WTC11 (cell line): ENCODE measurements around the gene RSU1. TPM values are rescaled to one million over a fixed set of nuclear protein-coding genes. Genes with fewer than 3 reads are reported as not detected.

ENCODE experiments used
- ATAC-seq: fragments of 200-7000 bp; cut with Tn5 transposase; 2 replicates; pipeline ENCODE4 v1.10.0; 2021; ENCODE audit warnings: mild to moderate bottlenecking, moderate library complexity
- CTCF ChIA-PET: fragments of 300-600 bp; sonication (Branson Sonifier 250); formaldehyde crosslinking; loops from one replicate; lab custom pipeline; 2021; ENCODE audit warnings: antibody characterized with exemption; lab: Charles Lee
- POLR2A ChIA-PET: fragments of 350-600 bp; sonication (Branson Sonifier 250); formaldehyde crosslinking; loops from one replicate; lab custom pipeline; 2021; ENCODE audit warnings: antibody characterized with exemption; lab: Charles Lee
- DNase-seq: peaks from one replicate; pipeline ENCODE4 v3.0.0; 2021; ENCODE audit warnings: low spot score
- H3K27ac Mint-ChIP-seq: 2 replicates; pipeline ENCODE4 v1.8.0; 2021; ENCODE audit warnings: mixed read lengths
- H3K27me3 Mint-ChIP-seq: 2 replicates; pipeline ENCODE4 v1.8.0; 2021; ENCODE audit warnings: low read depth, mild to moderate bottlenecking, moderate library complexity, mixed read lengths
- H3K36me3 Mint-ChIP-seq: 2 replicates; pipeline ENCODE4 v1.8.0; 2021; ENCODE audit warnings: mixed read lengths
- H3K4me1 Mint-ChIP-seq: 2 replicates; pipeline ENCODE4 v1.8.0; 2022; ENCODE audit warnings: mixed read lengths
- H3K4me3 Mint-ChIP-seq: 2 replicates; pipeline ENCODE4 v1.8.0; 2021; ENCODE audit warnings: mild to moderate bottlenecking, moderate library complexity, mixed read lengths
- H3K9me3 Mint-ChIP-seq: 2 replicates; pipeline ENCODE4 v1.8.0; 2021; ENCODE audit warnings: mixed read lengths
- CBFB ChIP-seq: sonication (generic); formaldehyde crosslinking; IDR thresholded peaks from 2 replicates; pipeline ENCODE4 v1.8.1; 2022; ENCODE audit warnings: mild to moderate bottlenecking, low read depth, missing genetic modification reagents
- CREB1 ChIP-seq: sonication (generic); formaldehyde crosslinking; IDR thresholded peaks from 2 replicates; pipeline ENCODE4 v1.8.0; 2023; ENCODE audit warnings: mild to moderate bottlenecking, missing genetic modification reagents
- ELF4 ChIP-seq: sonication (generic); formaldehyde crosslinking; IDR thresholded peaks from 2 replicates; pipeline ENCODE4 v1.8.1; 2022; ENCODE audit warnings: low read depth, mild to moderate bottlenecking, moderate library complexity, missing genetic modification reagents
- ESRRA ChIP-seq: sonication (generic); formaldehyde crosslinking; IDR thresholded peaks from 2 replicates; pipeline ENCODE4 v1.8.1; 2022; ENCODE audit warnings: mild to moderate bottlenecking, missing genetic modification reagents, borderline replicate concordance
- FOXJ3 ChIP-seq: sonication (generic); formaldehyde crosslinking; IDR thresholded peaks from 2 replicates; pipeline ENCODE4 v1.9.0; 2021; ENCODE audit warnings: missing genetic modification reagents, mild to moderate bottlenecking, borderline replicate concordance
- IRF2 ChIP-seq: sonication (generic); formaldehyde crosslinking; IDR thresholded peaks from 2 replicates; pipeline ENCODE4 v1.8.0; 2022; ENCODE audit warnings: low read depth, missing genetic modification reagents, borderline replicate concordance
- JAZF1 ChIP-seq: fragments of 250-450 bp; sonication (Bioruptor Pico); IDR thresholded peaks from 2 replicates; pipeline ENCODE4 v1.9.0; 2021; ENCODE audit warnings: moderate library complexity, mild to moderate bottlenecking, inconsistent platforms
- NFE2L1 ChIP-seq: sonication (generic); formaldehyde crosslinking; IDR thresholded peaks from 2 replicates; pipeline ENCODE4 v1.8.1; 2023; ENCODE audit warnings: missing genetic modification reagents
- PRRX2 ChIP-seq: fragments of 250-450 bp; sonication (Bioruptor Pico); IDR thresholded peaks from 2 replicates; pipeline ENCODE4 v1.8.0; 2021; ENCODE audit warnings: mild to moderate bottlenecking
- RORB ChIP-seq: fragments of 250-450 bp; sonication (Bioruptor Pico); IDR thresholded peaks from 2 replicates; pipeline ENCODE4 v1.9.0; 2021; ENCODE audit warnings: mild to moderate bottlenecking
- SMAD3 ChIP-seq: sonication (generic); formaldehyde crosslinking; IDR thresholded peaks from 2 replicates; pipeline ENCODE4 v1.8.0; 2022; ENCODE audit warnings: missing genetic modification reagents, mild to moderate bottlenecking, borderline replicate concordance
- SMAD4 ChIP-seq: sonication (generic); formaldehyde crosslinking; IDR thresholded peaks from 2 replicates; pipeline ENCODE4 v1.8.0; 2022; ENCODE audit warnings: mild to moderate bottlenecking, missing genetic modification reagents
- SOX15 ChIP-seq: fragments of 250-450 bp; sonication (Bioruptor Pico); IDR thresholded peaks from 2 replicates; pipeline ENCODE4 v1.9.0; 2021; ENCODE audit warnings: mild to moderate bottlenecking
- TCF7 ChIP-seq: sonication (generic); formaldehyde crosslinking; IDR thresholded peaks from 2 replicates; pipeline ENCODE4 v1.8.0; 2022; ENCODE audit warnings: mild to moderate bottlenecking, low read depth, missing genetic modification reagents, moderate library complexity
- TEAD4 ChIP-seq: sonication (generic); formaldehyde crosslinking; IDR thresholded peaks from 2 replicates; pipeline ENCODE4 v1.8.0; 2022; ENCODE audit warnings: mild to moderate bottlenecking, missing genetic modification reagents
- TP53 ChIP-seq: sonication (generic); formaldehyde crosslinking; IDR thresholded peaks from 2 replicates; pipeline ENCODE4 v1.8.1; 2023; ENCODE audit warnings: mild to moderate bottlenecking, missing genetic modification reagents
- ZBTB21 ChIP-seq: sonication (generic); formaldehyde crosslinking; IDR thresholded peaks from 2 replicates; pipeline ENCODE4 v1.8.1; 2023; ENCODE audit warnings: mild to moderate bottlenecking, missing genetic modification reagents, borderline replicate concordance
- ZNF121 ChIP-seq: sonication (generic); formaldehyde crosslinking; IDR thresholded peaks from 2 replicates; pipeline ENCODE4 v1.8.0; 2023; ENCODE audit warnings: missing genetic modification reagents
- ZNF232 ChIP-seq: sonication (generic); formaldehyde crosslinking; IDR thresholded peaks from 2 replicates; pipeline ENCODE4 v1.8.0; 2022; ENCODE audit warnings: mild to moderate bottlenecking, missing genetic modification reagents
- ZNF416 ChIP-seq: fragments of 250-450 bp; sonication (Bioruptor Pico); IDR thresholded peaks from 2 replicates; pipeline ENCODE4 v1.9.0; 2021; ENCODE audit warnings: mild to moderate bottlenecking, inconsistent platforms
- ZNF423 ChIP-seq: fragments of 250-450 bp; sonication (Bioruptor Pico); IDR thresholded peaks from 2 replicates; pipeline ENCODE4 v2.1.2; 2022; ENCODE audit warnings: mild to moderate bottlenecking, moderate library complexity
- ZSCAN18 ChIP-seq: fragments of 250-450 bp; sonication (Bioruptor Pico); IDR thresholded peaks from 2 replicates; pipeline ENCODE4 v2.1.2; 2022; ENCODE audit warnings: mild to moderate bottlenecking, moderate library complexity
- total RNA-seq: library from RNA; stranded (reverse); gene quantifications from 3 replicates; pipeline ENCODE4 v1.2.3, GENCODE V29; 2021
- TF ChIP-seq, protein P1 (sequence below): sonication (generic); formaldehyde crosslinking; IDR thresholded peaks from 2 replicates; pipeline ENCODE4 v1.8.1; 2022; ENCODE audit warnings: low read depth, mild to moderate bottlenecking, moderate library complexity, missing genetic modification reagents, borderline replicate concordance
- TF ChIP-seq, protein P2 (sequence below): sonication (generic); formaldehyde crosslinking; IDR thresholded peaks from 2 replicates; pipeline ENCODE4 v1.8.1; 2022; ENCODE audit warnings: low read depth, missing genetic modification reagents, borderline replicate concordance
- TF ChIP-seq, protein P3 (sequence below): sonication (generic); formaldehyde crosslinking; IDR thresholded peaks from 2 replicates; pipeline ENCODE4 v1.8.1; 2022; ENCODE audit warnings: mild to moderate bottlenecking, missing genetic modification reagents, moderate library complexity, borderline replicate concordance

RSU1 gene
- total RNA-seq, 1 experiment from 2014 or later, result 46.4 TPM

GRCh38 chr10:16856567-16856966, 39.3 kb upstream of the RSU1 start:
- ATAC-seq, result peak; percentile 90
- Mint-ChIP-seq H3K4me3 (no peak overlapping the region), H3K36me3 (no peaks in the 10 kb centered on the region), H3K27ac (peak overlapping the region; percentile 61; the same call in 1 of the 2 replicates), H3K4me1 (peaks cover 32% of the 10 kb centered on the region), H3K27me3 (no peaks in the 10 kb centered on the region), H3K9me3 (no peaks in the 10 kb centered on the region)
- POLR2A ChIA-PET, result interaction anchor here (0.6 kb wide), 1 partner anchor 8 kb away, joined by 3 read pairs; no protein-coding TSS in a partner anchor
- no peak for DNase-seq
- CTCF ChIA-PET, result interaction anchor here (1.0 to 1.5 kb wide), 3 partner anchors 10 to 374 kb away, joined by 3 to 4 read pairs (median 3); no protein-coding TSS in a partner anchor
- TF ChIP-seq, protein P1, sequence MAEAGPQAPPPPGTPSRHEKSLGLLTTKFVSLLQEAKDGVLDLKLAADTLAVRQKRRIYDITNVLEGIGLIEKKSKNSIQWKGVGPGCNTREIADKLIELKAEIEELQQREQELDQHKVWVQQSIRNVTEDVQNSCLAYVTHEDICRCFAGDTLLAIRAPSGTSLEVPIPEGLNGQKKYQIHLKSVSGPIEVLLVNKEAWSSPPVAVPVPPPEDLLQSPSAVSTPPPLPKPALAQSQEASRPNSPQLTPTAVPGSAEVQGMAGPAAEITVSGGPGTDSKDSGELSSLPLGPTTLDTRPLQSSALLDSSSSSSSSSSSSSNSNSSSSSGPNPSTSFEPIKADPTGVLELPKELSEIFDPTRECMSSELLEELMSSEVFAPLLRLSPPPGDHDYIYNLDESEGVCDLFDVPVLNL (CRISPR knock-in tag), result no peak
- TF ChIP-seq PRRX2 (CRISPR knock-in tag), result no peak
- TF ChIP-seq IRF2 (CRISPR knock-in tag), result no peak
- no peak for TF ChIP-seq TP53 (CRISPR knock-in tag)
- TF ChIP-seq ESRRA (CRISPR knock-in tag), result no peak
- TF ChIP-seq ZSCAN18 (CRISPR knock-in tag), result no peak
- no peak for TF ChIP-seq RORB (CRISPR knock-in tag)
- no peak for TF ChIP-seq ZBTB21 (CRISPR knock-in tag)
- no peak for TF ChIP-seq ZNF121 (CRISPR knock-in tag)
- TF ChIP-seq TEAD4 (CRISPR knock-in tag), result no peak
- TF ChIP-seq NFE2L1 (CRISPR knock-in tag), result no peak
- no peak for TF ChIP-seq ELF4 (CRISPR knock-in tag)
- TF ChIP-seq TCF7, result no peak

DNA sequence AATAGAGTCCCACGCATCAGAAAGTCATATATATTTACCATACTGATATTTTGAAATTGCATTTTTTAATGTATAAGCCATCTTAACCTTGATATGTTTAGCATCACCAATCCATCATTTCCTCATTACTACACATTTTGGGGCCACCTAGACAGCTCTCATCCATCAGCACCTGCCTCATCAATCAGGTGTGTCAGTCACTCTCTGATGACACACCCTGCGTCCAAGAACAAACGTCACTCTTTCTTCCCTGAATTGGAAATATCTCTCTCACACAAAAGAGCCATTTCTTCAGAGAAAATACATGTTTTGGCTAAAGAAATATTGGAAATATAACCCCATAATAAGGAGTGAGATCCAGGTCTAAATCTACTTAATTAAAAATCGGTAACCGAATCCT, 38.9 kb upstream of the RSU1 start:
- Mint-ChIP-seq H3K27me3 (no peaks in the 10 kb centered on the region), H3K36me3 (no peaks in the 10 kb centered on the region), H3K4me1 (peaks cover 35% of the 10 kb centered on the region), H3K4me3 (no peak overlapping the region), H3K27ac (peak overlapping the region; percentile 61; the same call in 1 of the 2 replicates), H3K9me3 (no peaks in the 10 kb centered on the region)
- CTCF ChIA-PET, result interaction anchor here (1.0 to 1.5 kb wide), 3 partner anchors 10 to 374 kb away, joined by 3 to 4 read pairs (median 3); no protein-coding TSS in a partner anchor
- POLR2A ChIA-PET, result no interaction called here
- DNase-seq (no peak), ATAC-seq (no peak)
- no peak for TF ChIP-seq SOX15 (CRISPR knock-in tag)
- no peak for TF ChIP-seq CREB1 (CRISPR knock-in tag)
- TF ChIP-seq SMAD4 (CRISPR knock-in tag), result no peak
- TF ChIP-seq CBFB (CRISPR knock-in tag), result no peak
- TF ChIP-seq, protein P2, sequence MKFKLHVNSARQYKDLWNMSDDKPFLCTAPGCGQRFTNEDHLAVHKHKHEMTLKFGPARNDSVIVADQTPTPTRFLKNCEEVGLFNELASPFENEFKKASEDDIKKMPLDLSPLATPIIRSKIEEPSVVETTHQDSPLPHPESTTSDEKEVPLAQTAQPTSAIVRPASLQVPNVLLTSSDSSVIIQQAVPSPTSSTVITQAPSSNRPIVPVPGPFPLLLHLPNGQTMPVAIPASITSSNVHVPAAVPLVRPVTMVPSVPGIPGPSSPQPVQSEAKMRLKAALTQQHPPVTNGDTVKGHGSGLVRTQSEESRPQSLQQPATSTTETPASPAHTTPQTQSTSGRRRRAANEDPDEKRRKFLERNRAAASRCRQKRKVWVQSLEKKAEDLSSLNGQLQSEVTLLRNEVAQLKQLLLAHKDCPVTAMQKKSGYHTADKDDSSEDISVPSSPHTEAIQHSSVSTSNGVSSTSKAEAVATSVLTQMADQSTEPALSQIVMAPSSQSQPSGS (CRISPR knock-in tag), result no peak
- TF ChIP-seq, all 79 proteins: peak for 0

DNA sequence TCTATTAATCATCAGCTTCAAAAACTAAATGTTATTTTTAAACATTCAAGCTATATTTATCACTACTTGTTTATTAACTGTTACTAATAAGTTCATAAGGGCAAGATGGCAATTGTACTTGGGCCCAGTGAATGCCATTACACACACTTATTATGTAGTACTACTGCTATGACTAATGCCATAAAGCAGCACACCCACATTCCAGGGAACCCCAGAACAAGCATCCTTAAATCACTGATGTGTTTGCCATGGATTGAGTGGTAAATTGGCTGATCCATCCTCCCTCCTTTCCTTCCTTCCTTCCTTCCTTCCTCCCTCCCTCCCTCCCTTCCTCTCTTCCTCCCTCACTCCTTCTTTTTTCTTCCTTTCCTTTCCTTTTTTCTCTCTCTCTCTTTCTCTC, 37.4 kb upstream of the RSU1 start:
- ATAC-seq (no peak), DNase-seq (no peak)
- Mint-ChIP-seq H3K36me3 (no peaks in the 10 kb centered on the region), H3K4me3 (no peak overlapping the region), H3K9me3 (no peaks in the 10 kb centered on the region), H3K4me1 (peaks cover 43% of the 10 kb centered on the region), H3K27ac (no peak overlapping the region), H3K27me3 (no peaks in the 10 kb centered on the region)
- POLR2A ChIA-PET, result no interaction called here
- CTCF ChIA-PET, result interaction anchor here (1.2 kb wide), 1 partner anchor 522 kb away, joined by 3 read pairs; no protein-coding TSS in a partner anchor
- TF ChIP-seq, protein P3, sequence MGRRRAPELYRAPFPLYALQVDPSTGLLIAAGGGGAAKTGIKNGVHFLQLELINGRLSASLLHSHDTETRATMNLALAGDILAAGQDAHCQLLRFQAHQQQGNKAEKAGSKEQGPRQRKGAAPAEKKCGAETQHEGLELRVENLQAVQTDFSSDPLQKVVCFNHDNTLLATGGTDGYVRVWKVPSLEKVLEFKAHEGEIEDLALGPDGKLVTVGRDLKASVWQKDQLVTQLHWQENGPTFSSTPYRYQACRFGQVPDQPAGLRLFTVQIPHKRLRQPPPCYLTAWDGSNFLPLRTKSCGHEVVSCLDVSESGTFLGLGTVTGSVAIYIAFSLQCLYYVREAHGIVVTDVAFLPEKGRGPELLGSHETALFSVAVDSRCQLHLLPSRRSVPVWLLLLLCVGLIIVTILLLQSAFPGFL (CRISPR knock-in tag), result no peak
- TF ChIP-seq FOXJ3 (CRISPR knock-in tag) (no peak), JAZF1 (CRISPR knock-in tag) (no peak), ZNF232 (CRISPR knock-in tag) (no peak), SMAD3 (CRISPR knock-in tag) (no peak), ZNF423 (no peak), ZNF416 (no peak)
